ENCODE results near the gene RERG.

DNA sequence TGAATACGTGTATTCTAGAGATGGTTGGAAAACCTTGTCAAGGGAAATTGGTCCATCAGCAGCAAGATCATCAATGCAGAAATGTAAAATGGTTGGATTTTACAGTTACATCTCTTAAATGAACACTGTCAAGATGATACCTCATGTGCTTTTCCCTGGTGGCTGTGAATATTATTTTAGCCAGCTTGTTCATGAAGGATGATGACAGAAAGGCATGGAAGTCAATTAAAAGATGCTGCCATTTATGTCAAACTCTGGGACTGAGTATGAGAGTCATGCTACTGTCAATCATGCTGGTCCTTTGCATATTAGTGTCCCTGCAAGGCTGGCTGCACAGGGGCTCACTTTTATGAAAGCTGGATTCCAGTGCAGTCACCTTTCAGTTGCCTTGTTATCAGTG, 10.3 kb upstream of the RERG start:
- TF ChIP-seq, protein P1, sequence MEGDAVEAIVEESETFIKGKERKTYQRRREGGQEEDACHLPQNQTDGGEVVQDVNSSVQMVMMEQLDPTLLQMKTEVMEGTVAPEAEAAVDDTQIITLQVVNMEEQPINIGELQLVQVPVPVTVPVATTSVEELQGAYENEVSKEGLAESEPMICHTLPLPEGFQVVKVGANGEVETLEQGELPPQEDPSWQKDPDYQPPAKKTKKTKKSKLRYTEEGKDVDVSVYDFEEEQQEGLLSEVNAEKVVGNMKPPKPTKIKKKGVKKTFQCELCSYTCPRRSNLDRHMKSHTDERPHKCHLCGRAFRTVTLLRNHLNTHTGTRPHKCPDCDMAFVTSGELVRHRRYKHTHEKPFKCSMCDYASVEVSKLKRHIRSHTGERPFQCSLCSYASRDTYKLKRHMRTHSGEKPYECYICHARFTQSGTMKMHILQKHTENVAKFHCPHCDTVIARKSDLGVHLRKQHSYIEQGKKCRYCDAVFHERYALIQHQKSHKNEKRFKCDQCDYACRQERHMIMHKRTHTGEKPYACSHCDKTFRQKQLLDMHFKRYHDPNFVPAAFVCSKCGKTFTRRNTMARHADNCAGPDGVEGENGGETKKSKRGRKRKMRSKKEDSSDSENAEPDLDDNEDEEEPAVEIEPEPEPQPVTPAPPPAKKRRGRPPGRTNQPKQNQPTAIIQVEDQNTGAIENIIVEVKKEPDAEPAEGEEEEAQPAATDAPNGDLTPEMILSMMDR (conservative IDR thresholded peaks at IDR 0.05; ENCODE audit: low read depth in 2 of 2) = no peak
- TF ChIP-seq CREB1 (CRISPR knock-in tag; IDR thresholded peaks at IDR 0.05; ENCODE audit: low read depth) (no peak), STAT1 (IDR thresholded peaks at IDR 0.05; ENCODE audit: unreplicated experiment) (no peak), EZH2 (IDR thresholded peaks at IDR 0.05; ENCODE audit: low read depth, unreplicated experiment) (no peak), POLR2AphosphoS5 (IDR thresholded peaks at IDR 0.05; ENCODE audit: low read depth) (no peak), EZH2phosphoT487 (IDR thresholded peaks at IDR 0.05; ENCODE audit: unreplicated experiment) (no peak), NANOG (IDR thresholded peaks at IDR 0.05; ENCODE audit: borderline replicate concordance) (no peak), ZNF114 (CRISPR knock-in tag; IDR thresholded peaks at IDR 0.05) (no peak), ZNF331 (CRISPR knock-in tag; IDR thresholded peaks at IDR 0.05; ENCODE audit: low read depth) (no peak), JUNB (IDR thresholded peaks at IDR 0.05; ENCODE audit: unreplicated experiment) (no peak)
- TF ChIP-seq, protein P2, sequence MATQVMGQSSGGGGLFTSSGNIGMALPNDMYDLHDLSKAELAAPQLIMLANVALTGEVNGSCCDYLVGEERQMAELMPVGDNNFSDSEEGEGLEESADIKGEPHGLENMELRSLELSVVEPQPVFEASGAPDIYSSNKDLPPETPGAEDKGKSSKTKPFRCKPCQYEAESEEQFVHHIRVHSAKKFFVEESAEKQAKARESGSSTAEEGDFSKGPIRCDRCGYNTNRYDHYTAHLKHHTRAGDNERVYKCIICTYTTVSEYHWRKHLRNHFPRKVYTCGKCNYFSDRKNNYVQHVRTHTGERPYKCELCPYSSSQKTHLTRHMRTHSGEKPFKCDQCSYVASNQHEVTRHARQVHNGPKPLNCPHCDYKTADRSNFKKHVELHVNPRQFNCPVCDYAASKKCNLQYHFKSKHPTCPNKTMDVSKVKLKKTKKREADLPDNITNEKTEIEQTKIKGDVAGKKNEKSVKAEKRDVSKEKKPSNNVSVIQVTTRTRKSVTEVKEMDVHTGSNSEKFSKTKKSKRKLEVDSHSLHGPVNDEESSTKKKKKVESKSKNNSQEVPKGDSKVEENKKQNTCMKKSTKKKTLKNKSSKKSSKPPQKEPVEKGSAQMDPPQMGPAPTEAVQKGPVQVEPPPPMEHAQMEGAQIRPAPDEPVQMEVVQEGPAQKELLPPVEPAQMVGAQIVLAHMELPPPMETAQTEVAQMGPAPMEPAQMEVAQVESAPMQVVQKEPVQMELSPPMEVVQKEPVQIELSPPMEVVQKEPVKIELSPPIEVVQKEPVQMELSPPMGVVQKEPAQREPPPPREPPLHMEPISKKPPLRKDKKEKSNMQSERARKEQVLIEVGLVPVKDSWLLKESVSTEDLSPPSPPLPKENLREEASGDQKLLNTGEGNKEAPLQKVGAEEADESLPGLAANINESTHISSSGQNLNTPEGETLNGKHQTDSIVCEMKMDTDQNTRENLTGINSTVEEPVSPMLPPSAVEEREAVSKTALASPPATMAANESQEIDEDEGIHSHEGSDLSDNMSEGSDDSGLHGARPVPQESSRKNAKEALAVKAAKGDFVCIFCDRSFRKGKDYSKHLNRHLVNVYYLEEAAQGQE (IDR thresholded peaks at IDR 0.05; ENCODE audit: unreplicated experiment) = no peak
- TF ChIP-seq, protein P3, sequence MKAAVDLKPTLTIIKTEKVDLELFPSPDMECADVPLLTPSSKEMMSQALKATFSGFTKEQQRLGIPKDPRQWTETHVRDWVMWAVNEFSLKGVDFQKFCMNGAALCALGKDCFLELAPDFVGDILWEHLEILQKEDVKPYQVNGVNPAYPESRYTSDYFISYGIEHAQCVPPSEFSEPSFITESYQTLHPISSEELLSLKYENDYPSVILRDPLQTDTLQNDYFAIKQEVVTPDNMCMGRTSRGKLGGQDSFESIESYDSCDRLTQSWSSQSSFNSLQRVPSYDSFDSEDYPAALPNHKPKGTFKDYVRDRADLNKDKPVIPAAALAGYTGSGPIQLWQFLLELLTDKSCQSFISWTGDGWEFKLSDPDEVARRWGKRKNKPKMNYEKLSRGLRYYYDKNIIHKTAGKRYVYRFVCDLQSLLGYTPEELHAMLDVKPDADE (IDR thresholded peaks at IDR 0.05) = no peak
- TF ChIP-seq, protein P4, sequence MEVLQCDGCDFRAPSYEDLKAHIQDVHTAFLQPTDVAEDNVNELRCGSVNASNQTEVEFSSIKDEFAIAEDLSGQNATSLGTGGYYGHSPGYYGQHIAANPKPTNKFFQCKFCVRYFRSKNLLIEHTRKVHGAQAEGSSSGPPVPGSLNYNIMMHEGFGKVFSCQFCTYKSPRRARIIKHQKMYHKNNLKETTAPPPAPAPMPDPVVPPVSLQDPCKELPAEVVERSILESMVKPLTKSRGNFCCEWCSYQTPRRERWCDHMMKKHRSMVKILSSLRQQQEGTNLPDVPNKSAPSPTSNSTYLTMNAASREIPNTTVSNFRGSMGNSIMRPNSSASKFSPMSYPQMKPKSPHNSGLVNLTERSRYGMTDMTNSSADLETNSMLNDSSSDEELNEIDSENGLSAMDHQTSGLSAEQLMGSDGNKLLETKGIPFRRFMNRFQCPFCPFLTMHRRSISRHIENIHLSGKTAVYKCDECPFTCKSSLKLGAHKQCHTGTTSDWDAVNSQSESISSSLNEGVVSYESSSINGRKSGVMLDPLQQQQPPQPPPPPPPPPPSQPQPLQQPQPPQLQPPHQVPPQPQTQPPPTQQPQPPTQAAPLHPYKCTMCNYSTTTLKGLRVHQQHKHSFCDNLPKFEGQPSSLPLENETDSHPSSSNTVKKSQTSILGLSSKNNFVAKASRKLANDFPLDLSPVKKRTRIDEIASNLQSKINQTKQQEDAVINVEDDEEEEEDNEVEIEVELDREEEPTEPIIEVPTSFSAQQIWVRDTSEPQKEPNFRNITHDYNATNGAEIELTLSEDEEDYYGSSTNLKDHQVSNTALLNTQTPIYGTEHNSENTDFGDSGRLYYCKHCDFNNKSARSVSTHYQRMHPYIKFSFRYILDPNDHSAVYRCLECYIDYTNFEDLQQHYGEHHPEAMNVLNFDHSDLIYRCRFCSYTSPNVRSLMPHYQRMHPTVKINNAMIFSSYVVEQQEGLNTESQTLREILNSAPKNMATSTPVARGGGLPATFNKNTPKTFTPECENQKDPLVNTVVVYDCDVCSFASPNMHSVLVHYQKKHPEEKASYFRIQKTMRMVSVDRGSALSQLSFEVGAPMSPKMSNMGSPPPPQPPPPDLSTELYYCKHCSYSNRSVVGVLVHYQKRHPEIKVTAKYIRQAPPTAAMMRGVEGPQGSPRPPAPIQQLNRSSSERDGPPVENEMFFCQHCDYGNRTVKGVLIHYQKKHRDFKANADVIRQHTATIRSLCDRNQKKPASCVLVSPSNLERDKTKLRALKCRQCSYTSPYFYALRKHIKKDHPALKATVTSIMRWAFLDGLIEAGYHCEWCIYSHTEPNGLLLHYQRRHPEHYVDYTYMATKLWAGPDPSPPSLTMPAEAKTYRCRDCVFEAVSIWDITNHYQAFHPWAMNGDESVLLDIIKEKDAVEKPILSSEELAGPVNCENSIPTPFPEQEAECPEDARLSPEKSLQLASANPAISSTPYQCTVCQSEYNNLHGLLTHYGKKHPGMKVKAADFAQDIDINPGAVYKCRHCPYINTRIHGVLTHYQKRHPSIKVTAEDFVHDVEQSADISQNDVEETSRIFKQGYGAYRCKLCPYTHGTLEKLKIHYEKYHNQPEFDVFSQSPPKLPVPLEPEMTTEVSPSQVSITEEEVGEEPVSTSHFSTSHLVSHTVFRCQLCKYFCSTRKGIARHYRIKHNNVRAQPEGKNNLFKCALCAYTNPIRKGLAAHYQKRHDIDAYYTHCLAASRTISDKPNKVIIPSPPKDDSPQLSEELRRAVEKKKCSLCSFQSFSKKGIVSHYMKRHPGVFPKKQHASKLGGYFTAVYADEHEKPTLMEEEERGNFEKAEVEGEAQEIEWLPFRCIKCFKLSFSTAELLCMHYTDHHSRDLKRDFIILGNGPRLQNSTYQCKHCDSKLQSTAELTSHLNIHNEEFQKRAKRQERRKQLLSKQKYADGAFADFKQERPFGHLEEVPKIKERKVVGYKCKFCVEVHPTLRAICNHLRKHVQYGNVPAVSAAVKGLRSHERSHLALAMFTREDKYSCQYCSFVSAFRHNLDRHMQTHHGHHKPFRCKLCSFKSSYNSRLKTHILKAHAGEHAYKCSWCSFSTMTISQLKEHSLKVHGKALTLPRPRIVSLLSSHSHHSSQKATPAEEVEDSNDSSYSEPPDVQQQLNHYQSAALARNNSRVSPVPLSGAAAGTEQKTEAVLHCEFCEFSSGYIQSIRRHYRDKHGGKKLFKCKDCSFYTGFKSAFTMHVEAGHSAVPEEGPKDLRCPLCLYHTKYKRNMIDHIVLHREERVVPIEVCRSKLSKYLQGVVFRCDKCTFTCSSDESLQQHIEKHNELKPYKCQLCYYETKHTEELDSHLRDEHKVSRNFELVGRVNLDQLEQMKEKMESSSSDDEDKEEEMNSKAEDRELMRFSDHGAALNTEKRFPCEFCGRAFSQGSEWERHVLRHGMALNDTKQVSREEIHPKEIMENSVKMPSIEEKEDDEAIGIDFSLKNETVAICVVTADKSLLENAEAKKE (CRISPR knock-in tag; IDR thresholded peaks at IDR 0.05) = no peak
